ENCODE data around the gene MRPL57. TPM values are rescaled to one million over a fixed set of nuclear protein-coding genes. Genes with fewer than 3 reads are reported as not detected.

The MRPL57 gene
- 20.1 to 26.2 TPM (median 23.5 TPM) in 5 replicates for total RNA-seq (2022; extraction: Qiagen RNA extraction; ENCODE audit: low read depth)

DNA sequence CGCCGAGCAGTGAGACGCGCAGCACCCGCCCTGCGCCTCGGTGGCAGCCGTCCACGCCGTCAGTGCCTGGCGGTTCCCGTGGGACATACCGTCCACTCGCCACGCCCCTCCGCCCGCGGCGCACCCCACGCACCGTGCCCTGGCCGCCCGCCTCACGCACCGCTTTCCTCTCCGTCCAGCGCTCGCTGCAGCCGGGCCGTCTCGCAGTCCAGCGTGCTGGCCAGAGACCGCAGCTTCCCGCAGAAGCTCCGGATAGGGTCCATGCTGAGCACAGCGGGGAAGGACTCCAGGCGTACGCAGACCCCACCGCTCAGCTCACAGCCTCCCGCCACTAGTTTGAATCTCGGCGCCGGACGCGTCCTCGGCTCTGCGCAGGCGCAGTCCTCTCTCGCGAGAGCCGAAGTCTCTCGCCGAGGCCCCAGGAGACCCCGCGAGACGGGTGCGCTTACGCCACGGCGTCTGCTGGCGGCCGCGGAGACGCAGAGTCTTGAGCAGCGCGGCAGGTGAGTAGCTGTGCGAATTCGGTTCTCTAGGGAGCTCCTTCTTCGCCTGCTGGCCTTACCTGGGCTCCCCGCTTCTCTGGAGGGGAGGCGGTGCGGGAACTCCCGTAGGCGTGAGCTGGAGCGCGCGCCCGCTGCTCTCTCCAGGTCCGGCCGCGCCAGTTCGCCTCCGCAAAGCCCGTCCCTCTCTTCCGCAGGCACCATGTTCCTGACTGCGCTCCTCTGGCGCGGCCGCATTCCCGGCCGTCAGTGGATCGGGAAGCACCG lies at the start of gene MRPL57, which contains the start of gene SKA3:
MRPL57 (plus strand) TSS at position 444 of the 767 bp plus-strand sequence; CDS start at position 703, 259 bp downstream.
SKA3 (minus strand) TSS at position 338 of the 767 bp plus-strand sequence; CDS start at position 263, 75 bp downstream.

Other genes starting within 250 kb of the MRPL57 start
- gene LATS2, start 115.1 kb upstream of the MRPL57 start, total RNA-seq (2022; extraction: Qiagen RNA extraction; ENCODE audit: low read depth), result 8.1 to 10.9 TPM (median 8.6 TPM) in 5 replicates
- gene SAP18, start 36.5 kb upstream of the MRPL57 start, total RNA-seq (2022; extraction: Qiagen RNA extraction; ENCODE audit: low read depth), result 100 to 165 TPM (median 148 TPM) in 5 replicates
- 12.4 to 16.3 TPM (median 15.6 TPM) in 5 replicates for gene SKA3, start 106 bp upstream of the MRPL57 start, total RNA-seq (2022; extraction: Qiagen RNA extraction; ENCODE audit: low read depth)

All from A549 treated with DMSO at 1 μM for 4 hours (cell line).